Erythroblast (primary cell): ENCODE results near the gene SLC22A16.

Experiments
- GATA1 ChIP-seq: IDR thresholded peaks from 2 replicates; pipeline ENCODE4 v1.6.1; 2011; ENCODE audit warnings: low read depth, mild to moderate bottlenecking, control low read depth, low read length, moderate library complexity
- POLR2A ChIP-seq: IDR thresholded peaks from 2 replicates; pipeline ENCODE4 v1.6.1; 2011; ENCODE audit warnings: mild to moderate bottlenecking, low read length

DNA sequence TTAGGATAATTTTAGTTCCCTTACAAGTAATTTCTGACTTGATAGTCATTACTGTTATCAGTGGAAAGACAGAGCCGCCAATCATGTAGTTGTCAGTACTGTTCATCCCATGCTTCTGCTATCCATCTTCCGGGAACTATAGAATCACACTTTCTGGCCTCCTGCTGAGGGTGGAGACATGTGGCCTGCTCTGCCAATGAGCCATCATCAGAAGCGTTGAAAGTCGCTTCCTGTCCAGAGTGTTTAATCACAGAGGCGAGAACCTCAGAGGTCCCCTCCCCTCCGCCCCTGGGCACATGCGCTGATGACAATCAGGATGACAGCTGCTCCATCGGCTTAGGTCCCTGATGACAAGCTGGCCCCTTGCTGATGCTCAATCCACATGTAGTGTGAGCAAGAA is 64.1 kb downstream of the SLC22A16 start:
- TF ChIP-seq POLR2A (no peak), GATA1 (no peak)
